ENCODE results near the gene NPDC1. TPM values are rescaled to one million over a fixed set of nuclear protein-coding genes. Genes with fewer than 3 reads are reported as not detected.
A peak's percentile ranks its signal among the peaks of the same experiment; 100 is the strongest.

Gene NPDC1
- total RNA-seq, 1 experiment from 2014 or later, result 89.8 TPM

- H3K9me2 ChIP-seq (ENCODE audit: insufficient read depth), result no peaks in the 10 kb centered on the region
- no peaks in the 10 kb centered on the region for H3K9me3 ChIP-seq (ENCODE audit: insufficient read depth, low read depth)
- ChIA-PET POLR2A (ENCODE audit: unreplicated experiment) (no interaction called here), CTCF (no interaction called here)
- H3K79me2 ChIP-seq (ENCODE audit: low read depth), result peaks cover 7% of the 10 kb centered on the region; the same call in 1 of the 2 replicates
- no peaks in the 10 kb centered on the region for H3K27me3 ChIP-seq (ENCODE audit: insufficient read depth, low read depth)
- H3K4me2 ChIP-seq, result no peak overlapping the region
- H3K4me3 ChIP-seq, result no peak overlapping the region
- H3F3A ChIP-seq (ENCODE audit: insufficient read depth, low read depth), result peaks cover 37% of the 10 kb centered on the region; the same call in 1 of the 2 replicates
- no peak for DNase-seq
- no peaks in the 10 kb centered on the region; the same call in 1 of the 2 replicates for H4K20me1 ChIP-seq (ENCODE audit: insufficient read depth)
- H3K27ac ChIP-seq, result no peak overlapping the region
- H3K36me3 ChIP-seq (ENCODE audit: low read depth), result no peaks in the 10 kb centered on the region
- no peak overlapping the region for H2AFZ ChIP-seq
- TF ChIP-seq EZH2 (IDR thresholded peaks at IDR 0.05; ENCODE audit: low read depth), result no peak
- TF ChIP-seq, protein P1, sequence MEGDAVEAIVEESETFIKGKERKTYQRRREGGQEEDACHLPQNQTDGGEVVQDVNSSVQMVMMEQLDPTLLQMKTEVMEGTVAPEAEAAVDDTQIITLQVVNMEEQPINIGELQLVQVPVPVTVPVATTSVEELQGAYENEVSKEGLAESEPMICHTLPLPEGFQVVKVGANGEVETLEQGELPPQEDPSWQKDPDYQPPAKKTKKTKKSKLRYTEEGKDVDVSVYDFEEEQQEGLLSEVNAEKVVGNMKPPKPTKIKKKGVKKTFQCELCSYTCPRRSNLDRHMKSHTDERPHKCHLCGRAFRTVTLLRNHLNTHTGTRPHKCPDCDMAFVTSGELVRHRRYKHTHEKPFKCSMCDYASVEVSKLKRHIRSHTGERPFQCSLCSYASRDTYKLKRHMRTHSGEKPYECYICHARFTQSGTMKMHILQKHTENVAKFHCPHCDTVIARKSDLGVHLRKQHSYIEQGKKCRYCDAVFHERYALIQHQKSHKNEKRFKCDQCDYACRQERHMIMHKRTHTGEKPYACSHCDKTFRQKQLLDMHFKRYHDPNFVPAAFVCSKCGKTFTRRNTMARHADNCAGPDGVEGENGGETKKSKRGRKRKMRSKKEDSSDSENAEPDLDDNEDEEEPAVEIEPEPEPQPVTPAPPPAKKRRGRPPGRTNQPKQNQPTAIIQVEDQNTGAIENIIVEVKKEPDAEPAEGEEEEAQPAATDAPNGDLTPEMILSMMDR (conservative IDR thresholded peaks at IDR 0.05), result no peak
- H3K4me1 ChIP-seq (replicated peaks; ENCODE audit: insufficient read depth), result peaks cover 31% of the 10 kb centered on the region
- no TSS peak for BruUV-seq (replicated peaks)
- intact Hi-C loops (cut with micrococcal nuclease; ENCODE audit: unreplicated experiment), result loop anchor here (5.0 kb wide), 1 partner anchor 148 kb away; the partner anchor contains the start of gene PHPT1
Measured at GRCh38 chr9:136994888-136995230, 51.1 kb downstream of the NPDC1 start.

GRCh38 chr9:136994180-136994887, 51.6 kb downstream of the NPDC1 start:
- H3K27ac ChIP-seq, result no peak overlapping the region
- H3K4me2 ChIP-seq, result no peak overlapping the region
- no peak overlapping the region for H3K4me3 ChIP-seq
- H3K4me1 ChIP-seq (replicated peaks; ENCODE audit: insufficient read depth), result peaks cover 31% of the 10 kb centered on the region
- no peak for DNase-seq
- BruUV-seq (replicated peaks), result no TSS peak
- H4K20me1 ChIP-seq (ENCODE audit: insufficient read depth), result no peaks in the 10 kb centered on the region; the same call in 1 of the 2 replicates
- H3K9me2 ChIP-seq (ENCODE audit: insufficient read depth), result no peaks in the 10 kb centered on the region
- CTCF ChIA-PET, result no interaction called here
- H3K9me3 ChIP-seq (ENCODE audit: insufficient read depth, low read depth), result no peaks in the 10 kb centered on the region
- intact Hi-C loops (cut with micrococcal nuclease; ENCODE audit: unreplicated experiment), result no loop called here
- POLR2A ChIA-PET (ENCODE audit: unreplicated experiment), result interaction anchor here (0.5 kb wide), 1 partner anchor 40 kb away, joined by 5 read pairs; no protein-coding TSS in a partner anchor
- no peaks in the 10 kb centered on the region for H3K36me3 ChIP-seq (ENCODE audit: low read depth)
- H3K79me2 ChIP-seq (ENCODE audit: low read depth), result peaks cover 7% of the 10 kb centered on the region; the same call in 1 of the 2 replicates
- no peak for TF ChIP-seq EZH2 (IDR thresholded peaks at IDR 0.05; ENCODE audit: low read depth)
- TF ChIP-seq, protein P1 (conservative IDR thresholded peaks at IDR 0.05), result no peak
- peaks cover 41% of the 10 kb centered on the region; the same call in 1 of the 2 replicates for H3F3A ChIP-seq (ENCODE audit: insufficient read depth, low read depth)
- no peak overlapping the region for H2AFZ ChIP-seq
- no peaks in the 10 kb centered on the region for H3K27me3 ChIP-seq (ENCODE audit: insufficient read depth, low read depth)

GRCh38 chr9:136992819-136993369, 53.1 kb downstream of the NPDC1 start:
- Histone ChIP-seq H3K79me2 (ENCODE audit: low read depth) (peaks cover 7% of the 10 kb centered on the region; the same call in 1 of the 2 replicates), H3K27me3 (ENCODE audit: insufficient read depth, low read depth) (no peaks in the 10 kb centered on the region), H3K36me3 (ENCODE audit: low read depth) (no peaks in the 10 kb centered on the region), H4K20me1 (ENCODE audit: insufficient read depth) (no peaks in the 10 kb centered on the region; the same call in 1 of the 2 replicates), H3K9me3 (ENCODE audit: insufficient read depth, low read depth) (no peaks in the 10 kb centered on the region), H3K4me2 (peak overlapping the region; percentile 92), H3F3A (ENCODE audit: insufficient read depth, low read depth) (peaks cover 37% of the 10 kb centered on the region; the same call in 1 of the 2 replicates), H3K9me2 (ENCODE audit: insufficient read depth) (no peaks in the 10 kb centered on the region), H3K27ac (peak overlapping the region; percentile 36; the same call in 1 of the 2 replicates), H3K4me3 (peak overlapping the region; percentile 88), H3K4me1 (replicated peaks; ENCODE audit: insufficient read depth) (peaks cover 26% of the 10 kb centered on the region), H2AFZ (peak overlapping the region; percentile 95)
- CTCF ChIA-PET, result interaction anchor here (0.8 kb wide), 1 partner anchor 15 kb away, joined by 5 read pairs; no protein-coding TSS in a partner anchor
- BruUV-seq (replicated peaks), result TSS peak; percentile 29
- DNase-seq, result no peak
- intact Hi-C loops (cut with micrococcal nuclease; ENCODE audit: unreplicated experiment), result no loop called here
- no peak for TF ChIP-seq EZH2 (IDR thresholded peaks at IDR 0.05; ENCODE audit: low read depth)
- TF ChIP-seq, protein P1 (conservative IDR thresholded peaks at IDR 0.05), result no peak
- POLR2A ChIA-PET (ENCODE audit: unreplicated experiment), result interaction anchor here (0.5 to 1.3 kb wide), 4 partner anchors 14 to 146 kb away, joined by 3 to 21 read pairs (median 10); no protein-coding TSS in a partner anchor
